Anterior cingulate cortex (tissue), 58 donors: ENCODE results near the gene PET100.

ENCODE experiments used
- DNase-seq, 58 donors: peaks; one replicate each; lab custom pipeline; 2025; lab: John Stamatoyannopoulos, UW

Gene PET100

DNA sequence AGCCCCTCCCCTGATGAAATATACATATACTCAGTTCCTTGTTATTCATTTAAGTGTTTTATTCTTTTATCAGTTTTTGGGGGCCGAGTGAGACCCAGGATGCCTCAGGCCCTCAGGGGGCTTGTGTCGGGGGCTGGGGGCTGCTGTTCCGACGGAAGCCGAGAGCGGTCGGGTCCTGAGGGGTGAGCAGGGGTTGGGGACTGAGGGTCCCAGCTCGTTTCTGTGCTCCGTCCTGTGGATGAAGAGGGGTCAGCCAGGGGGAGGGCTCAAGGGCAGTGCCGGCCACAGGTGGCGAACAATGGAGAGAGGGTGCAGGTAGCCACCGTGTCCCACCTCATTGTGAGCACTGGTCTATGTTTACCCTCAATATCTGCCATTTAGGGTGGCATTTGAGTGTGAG lies 2.0 kb downstream of the PET100 start:
- no peak for DNase-seq

DNA sequence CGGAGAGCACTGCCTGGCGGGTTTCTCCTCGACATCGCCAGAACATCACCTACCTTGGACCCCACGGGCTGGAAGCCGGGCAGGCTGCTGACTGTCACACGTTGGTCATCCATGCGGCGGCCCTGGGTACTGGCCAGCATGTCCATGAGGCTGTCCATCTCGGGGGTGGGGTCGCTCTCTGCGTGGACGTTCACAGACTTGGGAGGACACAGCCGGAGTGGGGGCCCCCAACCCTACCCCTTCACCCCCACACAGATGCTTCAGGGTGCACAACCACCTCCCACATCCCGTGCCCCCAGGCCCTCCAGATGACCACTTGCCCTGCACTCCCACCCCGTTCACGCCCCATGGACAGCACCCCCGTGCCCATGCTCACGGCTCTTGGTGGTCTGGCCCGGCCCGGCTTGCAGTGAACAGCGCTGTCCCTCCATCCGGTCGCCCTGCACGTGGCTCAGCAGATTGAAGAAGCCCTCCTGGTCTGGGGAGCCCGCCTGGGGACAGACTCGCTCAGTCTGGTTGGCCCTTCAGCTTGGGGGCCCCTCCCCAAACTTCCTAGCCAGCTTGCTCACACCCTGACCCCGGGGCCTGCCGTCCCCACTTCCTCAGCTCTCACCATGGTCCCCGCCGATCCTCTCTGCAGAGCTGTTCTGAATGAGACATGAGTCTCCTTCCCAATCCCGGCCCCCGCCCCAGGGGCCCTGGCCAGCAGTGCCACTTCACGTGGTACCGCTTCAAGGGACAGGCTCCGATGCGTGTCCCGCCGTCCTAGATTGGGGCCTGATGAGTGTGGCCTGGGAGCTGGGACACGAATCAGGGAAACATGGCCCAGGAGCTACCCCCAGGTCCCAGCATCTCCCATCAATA lies 3.0 kb downstream of the PET100 start:
- DNase-seq, result no peak

DNA sequence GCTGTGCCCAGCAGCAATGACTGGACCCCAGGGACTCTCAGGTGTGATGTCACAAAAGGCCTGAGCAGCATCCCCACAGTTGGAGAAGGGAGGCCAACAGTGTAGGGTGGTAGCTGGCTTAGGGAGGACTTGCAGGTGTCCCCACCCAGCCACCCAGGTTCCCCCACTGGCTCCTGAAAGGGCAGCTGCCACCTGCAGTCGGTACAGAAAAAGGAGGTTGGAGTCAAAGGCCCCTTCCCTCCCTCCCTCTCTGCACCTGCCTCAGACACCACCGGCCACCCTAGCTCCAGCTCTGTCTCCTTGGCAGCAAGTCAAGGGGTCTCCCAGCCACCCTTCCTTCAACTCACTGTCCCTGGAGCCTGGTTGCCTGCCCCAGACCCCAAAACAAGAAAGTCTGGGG lies 4.1 kb downstream of the PET100 start, which contains the start of gene PCP2:
TSS of gene PCP2 (minus strand) at position 22 of the 400 bp plus-strand sequence. CDS start 262 bp downstream, outside the sequence.
- DNase-seq, result no peak

DNA sequence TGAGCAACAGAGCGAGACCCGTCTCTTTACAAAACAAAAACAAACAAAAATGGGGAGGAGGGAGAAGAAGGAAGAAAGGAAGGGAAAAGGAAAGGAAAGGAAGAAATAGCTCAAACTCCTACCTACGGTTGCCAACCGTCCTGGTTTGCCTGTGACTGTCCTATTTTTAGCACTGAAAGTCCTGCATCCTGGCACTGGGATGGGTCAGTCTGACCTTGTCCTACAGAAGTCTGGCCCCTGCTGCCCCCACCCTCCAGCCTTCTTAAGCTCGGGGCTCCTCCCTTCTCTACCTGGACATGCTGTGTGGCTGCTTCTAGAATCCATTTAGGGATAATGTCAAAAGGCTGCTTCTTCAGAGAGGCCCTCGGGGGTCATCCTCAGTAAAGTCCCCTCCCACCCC lies 6.1 kb downstream of the PET100 start:
- DNase-seq, result no peak

DNA sequence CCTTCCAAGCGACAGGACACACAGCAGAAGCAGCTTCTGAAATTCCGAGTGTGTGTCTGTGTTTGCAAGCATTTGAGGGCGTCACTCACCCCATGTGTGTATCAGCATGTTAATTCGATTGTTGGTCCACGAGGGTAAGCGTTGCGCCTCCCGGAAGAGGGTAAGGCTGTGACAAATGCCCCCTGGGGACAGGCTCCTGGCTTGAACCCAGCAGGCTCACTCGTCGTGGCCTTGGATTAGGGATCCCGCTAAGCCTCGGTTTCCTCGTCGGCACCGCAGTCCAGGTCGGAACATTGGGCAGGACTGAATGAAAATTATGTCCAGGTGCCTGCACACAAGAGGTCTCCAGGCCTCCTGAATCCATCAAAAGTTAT lies 6.7 kb downstream of the PET100 start:
- DNase-seq, result no peak

DNA sequence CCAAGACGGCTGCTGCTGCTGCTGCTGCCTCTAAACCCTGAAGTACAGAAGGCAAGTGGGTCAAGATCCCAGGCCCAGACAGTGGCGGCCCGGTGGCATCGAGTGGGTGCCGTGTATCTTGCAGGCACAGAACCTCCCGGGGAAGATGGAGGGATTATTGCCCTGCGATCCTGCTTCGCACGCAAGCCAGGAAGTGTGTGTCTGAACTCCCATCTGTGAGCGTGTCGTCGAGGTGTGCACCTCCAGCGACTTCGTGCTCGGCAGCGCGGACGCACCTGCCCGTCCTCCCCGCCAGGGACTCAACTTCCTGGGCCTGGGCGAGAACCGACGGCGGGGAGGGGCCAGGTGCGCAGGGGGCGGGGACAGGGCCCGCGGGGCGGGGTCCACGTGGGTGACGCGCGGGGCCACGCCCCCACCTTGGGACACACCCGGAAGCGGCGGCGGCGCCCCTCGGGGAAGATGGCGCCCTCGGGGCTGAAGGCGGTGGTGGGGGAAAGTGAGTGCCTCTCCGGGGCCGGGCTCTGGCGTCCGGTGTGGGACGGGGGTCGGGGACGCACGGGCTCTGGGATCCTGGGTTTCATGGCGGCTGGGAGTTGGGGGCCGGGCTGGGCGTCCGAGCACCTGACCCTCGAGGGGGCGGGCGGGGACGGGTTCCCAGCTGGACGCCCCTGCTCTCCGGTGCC lies 7.2 kb downstream of the PET100 start, which contains the start of gene STXBP2:
TSS of gene STXBP2 (plus strand) at position 420 of the 683 bp plus-strand sequence. CDS start at position 460, 40 bp downstream.
- peak in 2 of 58 donors; percentile 11 to 30 for DNase-seq

DNA sequence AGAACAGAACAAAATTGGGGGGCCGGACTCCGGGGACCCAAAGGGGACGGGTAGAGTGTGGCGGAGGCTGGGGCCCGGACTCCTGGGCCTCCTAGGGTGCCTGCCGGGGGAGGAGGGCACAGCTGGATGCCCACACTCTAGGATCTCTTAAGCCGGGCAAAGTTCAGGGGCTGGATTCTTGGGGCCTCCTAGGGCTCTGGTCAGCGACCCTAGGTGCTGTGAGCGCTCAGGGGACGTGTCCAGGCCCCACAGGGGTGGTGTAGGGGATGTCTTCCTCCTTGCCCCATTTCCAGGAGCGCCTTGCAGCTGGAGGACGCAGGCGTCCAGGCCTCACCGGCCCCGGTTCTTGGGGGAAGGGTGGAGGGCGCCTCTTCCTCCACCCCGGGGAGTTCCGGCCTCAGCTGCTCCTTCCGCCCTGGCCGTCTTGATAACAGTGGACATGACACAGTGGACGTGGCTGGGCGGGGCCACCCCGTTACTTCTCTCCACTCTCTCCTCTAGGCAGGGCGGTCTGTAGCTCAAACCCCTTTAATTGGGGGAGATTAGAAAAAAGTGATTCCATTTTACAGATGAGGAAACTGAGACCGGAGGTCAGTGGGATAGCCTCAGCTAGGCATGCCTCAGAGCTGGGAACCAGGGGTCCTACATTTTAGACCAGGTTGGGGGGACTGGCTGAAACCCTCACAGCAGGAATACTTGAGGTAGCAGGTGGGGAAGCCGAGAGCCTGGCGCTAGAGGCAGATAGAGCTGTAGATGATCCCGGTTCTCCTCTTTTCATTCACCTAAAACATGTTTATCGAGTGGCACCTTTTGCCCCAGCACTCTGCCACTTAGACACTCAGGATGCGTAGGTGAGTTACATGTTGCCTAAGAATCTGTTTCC lies 8.0 kb downstream of the PET100 start:
- peak in 2 of 58 donors; percentile 10 for DNase-seq

DNA sequence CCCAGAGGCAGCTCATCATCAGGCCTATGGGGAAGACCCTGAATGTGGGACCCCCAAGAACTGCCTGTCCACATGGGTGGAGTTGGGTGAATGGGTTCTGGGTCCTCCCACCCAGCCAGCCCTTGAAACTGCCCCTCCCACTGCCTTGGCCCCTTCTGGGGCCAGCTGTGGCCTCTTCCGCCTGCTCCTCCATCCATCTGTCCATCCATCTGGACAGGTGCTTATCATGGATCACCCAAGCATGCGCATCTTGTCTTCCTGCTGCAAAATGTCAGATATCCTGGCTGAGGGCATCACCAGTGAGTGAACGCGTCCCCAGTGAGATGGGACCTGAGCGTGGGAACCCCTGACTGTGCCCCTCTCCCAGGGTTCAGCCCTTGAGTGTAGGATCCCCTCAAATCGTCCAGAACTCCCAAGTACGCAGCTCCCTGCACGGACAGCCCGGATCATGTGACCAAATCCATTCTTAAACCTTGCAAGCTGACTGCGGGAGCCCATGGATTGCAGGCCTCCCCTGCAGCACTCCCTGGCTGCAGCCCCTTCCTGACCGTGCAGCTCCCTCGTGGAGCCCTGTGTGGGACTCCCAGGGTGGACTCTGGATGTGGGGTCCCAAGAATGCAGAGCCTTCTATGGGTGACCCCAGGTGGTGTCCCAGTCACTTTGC lies 9.3 kb downstream of the PET100 start:
- no peak for DNase-seq

DNA sequence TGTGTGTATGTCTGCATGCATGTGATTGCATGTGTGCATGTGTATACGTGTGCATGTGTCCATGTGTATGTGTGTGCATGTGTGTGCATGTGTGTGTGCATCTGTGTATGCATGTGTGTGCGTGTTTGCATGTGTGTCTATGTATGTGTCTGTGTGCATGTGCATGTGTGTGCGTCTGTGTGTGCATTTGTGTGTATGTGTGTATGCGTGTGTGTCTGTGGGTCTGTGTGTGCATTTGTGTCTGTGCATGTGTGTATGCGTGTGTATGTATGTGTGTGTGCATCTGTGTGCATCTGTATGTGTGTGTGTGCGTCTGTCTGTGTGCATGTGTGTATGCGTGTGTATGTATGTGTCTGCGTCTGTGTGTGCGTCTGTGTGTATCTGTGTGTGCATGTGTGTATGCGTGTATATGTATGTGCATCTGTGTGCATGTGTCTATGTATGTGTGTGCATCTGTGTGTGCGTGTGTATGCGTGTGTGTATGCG lies 10.3 kb downstream of the PET100 start:
- DNase-seq, result no peak

DNA sequence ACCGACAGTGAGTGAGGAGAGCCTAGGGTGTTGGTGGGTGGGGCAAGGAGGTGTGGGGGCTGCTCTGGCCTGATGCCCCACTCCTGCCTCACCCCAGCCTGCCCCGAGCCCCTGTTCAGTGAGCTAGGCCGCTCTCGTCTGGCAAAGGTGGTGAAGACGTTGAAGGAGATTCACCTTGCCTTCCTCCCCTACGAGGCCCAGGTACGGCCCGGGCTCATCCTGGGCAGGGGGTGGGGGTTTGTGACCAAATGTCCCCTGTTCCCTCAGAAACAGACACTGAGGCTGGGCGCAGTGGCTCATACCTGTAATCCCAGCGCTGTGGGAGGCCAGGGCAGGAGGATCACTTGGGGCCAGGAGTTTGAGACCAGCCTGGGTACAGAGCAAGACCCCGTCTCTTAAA lies 11.2 kb downstream of the PET100 start:
- DNase-seq, result no peak

DNA sequence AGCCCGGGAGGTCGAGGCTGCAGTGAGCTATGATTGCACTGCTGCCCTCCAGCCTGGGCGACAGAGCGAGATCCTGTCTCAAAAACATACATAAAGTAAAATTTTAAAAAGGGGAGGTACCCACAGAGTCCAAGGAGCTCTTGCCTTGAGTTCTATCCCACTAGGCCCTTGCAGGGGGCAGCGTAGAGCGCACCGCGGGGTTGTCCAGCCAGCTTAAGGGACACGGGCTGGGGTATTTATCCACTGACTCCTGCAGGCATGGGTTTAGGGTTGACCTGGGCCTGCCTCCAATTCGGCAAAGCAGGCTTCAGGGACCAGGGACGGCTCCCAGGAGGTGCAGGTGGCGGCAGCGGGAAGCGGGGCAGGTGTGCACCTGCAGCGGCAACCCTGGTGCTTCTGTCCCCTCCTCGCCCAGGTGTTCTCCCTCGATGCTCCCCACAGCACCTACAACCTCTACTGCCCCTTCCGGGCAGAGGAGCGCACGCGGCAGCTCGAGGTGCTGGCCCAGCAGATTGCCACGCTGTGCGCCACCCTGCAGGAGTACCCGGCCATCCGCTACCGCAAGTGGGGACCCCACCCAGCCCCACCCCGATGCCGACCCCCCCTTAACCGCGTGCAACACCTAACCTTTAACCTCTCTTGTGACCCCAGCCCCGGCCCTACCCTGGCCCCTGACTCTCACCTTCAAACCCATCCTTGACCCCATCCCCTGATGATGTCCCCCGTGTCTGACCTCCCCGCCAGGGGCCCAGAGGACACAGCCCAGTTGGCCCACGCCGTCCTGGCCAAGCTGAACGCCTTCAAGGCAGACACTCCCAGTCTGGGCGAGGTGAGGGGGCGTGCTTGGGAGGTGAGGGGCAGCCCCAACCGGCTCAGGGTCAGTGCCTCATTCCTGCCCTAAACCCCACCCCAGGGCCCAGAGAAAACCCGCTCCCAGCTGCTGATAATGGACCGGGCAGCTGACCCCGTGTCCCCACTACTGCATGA lies 12.0 kb downstream of the PET100 start:
- DNase-seq, result no peak

DNA sequence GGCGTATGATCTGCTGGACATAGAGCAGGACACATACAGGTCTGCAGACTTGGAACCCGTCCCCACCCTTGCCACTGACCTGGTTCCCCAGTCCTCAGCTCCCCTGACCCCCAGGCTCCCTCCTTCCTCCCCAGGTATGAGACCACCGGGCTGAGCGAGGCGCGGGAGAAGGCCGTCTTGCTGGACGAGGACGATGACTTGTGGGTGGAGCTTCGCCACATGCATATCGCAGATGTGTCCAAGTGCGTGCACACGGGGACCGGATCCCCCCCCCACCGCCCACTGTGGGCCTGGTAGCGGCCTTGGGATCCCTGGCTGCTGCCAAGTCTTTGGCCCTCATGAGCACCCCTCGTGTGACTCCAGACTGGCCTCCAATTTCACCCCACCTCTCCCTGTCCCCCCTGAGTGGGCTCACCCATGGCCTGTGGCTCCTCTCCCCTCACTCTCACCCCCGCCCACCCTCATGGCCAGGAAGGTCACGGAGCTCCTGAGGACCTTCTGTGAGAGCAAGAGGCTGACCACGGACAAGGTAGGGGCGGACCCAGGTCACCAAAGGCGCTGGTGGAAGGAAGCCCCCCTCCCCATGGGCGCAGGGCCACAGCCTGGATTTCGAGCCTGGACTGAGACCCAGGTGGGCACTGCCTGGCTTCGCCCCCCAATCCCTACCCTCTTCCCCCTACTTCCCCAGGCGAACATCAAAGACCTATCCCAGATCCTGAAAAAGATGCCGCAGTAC lies 12.9 kb downstream of the PET100 start:
- no peak for DNase-seq

DNA sequence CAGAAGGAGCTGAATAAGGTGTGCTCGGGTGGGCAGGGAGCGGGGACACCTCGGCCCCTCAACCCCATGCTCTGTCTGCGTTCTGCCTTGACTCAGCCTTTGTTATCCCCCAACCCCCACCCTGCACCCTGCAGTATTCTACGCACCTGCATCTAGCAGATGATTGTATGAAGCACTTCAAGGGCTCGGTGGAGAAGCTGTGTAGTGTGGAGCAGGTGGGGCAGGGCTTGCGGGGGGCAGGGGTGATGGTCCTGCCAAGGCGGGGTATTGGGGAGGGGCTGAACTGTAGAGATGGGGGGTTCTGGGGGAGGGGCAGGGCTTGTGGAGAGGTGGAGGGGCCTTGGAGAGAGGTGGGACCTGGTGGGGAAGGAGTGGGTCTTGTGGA lies 13.4 kb downstream of the PET100 start:
- no peak for DNase-seq

DNA sequence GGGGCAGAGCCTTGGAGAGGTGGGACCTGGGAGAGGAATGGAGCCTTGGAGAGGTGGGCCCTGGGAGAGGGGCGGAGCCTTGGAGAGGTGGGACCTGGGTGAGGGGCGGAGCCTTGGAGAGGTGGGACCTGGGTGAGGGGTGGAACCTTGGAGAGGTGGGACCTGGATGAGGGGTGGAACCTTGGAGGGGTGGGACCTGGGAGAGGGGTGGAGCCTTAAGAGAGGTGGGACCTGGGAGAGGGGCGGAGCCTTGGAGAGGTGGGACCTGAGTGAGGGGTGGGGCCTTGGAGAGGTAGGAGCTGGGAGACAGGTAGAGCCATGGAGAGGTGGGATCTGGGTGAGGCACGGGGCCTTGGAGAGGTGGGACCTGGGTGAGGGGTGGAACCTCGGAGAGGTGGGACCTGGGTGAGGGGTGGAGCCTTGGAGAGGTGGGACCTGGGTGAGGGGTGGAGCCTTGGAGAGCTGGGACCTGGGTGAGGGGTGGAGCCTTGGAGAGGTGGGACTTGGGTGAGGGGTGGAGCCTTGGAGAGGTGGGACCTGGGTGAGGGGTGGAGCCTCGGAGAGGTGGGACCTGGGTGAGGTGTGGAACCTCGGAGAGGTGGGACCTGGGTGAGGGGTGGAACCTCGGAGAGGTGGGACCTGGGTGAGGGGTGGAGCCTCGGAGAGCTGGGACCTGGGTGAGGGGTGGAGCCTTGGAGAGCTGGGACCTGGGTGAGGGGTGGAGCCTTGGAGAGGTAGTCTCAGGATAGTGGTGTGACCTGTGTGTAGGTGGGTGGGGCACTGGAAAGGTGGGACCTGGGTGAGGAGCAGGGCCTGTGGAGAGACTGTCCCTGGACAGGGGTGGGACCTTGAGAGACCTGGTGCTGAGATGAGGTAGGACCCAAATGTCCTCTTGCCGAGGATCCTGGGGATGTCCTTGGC lies 14.3 kb downstream of the PET100 start:
- peak in 1 of 58 donors; percentile 11 for DNase-seq

DNA sequence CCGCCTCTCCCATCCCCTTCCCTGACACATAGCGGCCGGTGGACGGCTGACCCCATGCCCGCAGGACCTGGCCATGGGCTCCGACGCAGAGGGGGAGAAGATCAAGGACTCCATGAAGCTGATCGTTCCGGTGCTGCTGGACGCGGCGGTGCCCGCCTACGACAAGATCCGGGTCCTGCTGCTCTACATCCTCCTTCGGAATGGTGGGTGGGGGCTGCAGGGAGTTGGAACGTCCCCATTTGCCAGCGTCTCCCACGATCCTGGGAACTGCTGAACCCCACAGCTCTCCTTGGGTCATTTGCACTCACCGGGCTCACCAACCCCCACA lies 14.9 kb downstream of the PET100 start:
- no peak for DNase-seq

DNA sequence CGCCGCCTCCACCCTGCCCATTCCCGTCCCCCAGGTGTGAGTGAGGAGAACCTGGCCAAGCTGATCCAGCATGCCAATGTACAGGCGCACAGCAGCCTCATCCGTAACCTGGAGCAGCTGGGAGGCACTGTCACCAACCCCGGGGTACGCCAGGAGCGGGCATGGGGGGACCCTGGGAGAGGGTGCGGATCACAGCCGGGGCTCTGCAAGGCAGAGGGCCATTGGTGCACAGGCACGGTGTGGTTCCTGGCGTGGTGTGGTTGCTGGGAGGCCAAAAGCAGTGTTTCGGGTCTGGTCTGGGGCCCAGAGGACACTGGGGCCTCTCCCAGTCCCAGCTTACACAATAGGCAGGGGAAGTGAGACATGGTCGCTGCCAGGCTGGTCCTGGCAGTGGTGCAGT lies 15.6 kb downstream of the PET100 start:
- no peak for DNase-seq
